Endodermal cell (in vitro differentiated cells): ENCODE results near the gene CHST11. TPM values are rescaled to one million over a fixed set of nuclear protein-coding genes. Genes with fewer than 3 reads are reported as not detected.

Experiments
- DNase-seq: peaks from one replicate; pipeline ENCODE4 v3.0.0-alpha.2; 2017
- H3K27ac ChIP-seq: 2 replicates; pipeline ENCODE4 v1.5.1; 2013; ENCODE audit warnings: mild to moderate bottlenecking, low read depth, low read length, moderate library complexity
- H3K27me3 ChIP-seq: 2 replicates; pipeline ENCODE4 v1.6.1; 2013; ENCODE audit warnings: mild to moderate bottlenecking, low read length, moderate library complexity; ENCODE audit not compliant: insufficient read depth, control insufficient read depth, poor library complexity, severe bottlenecking
- H3K36me3 ChIP-seq: 2 replicates; pipeline ENCODE4 v1.7.0; 2013; ENCODE audit warnings: mild to moderate bottlenecking, low read length, moderate library complexity; ENCODE audit not compliant: control insufficient read depth, insufficient read depth
- H3K4me1 ChIP-seq: one replicate; pipeline ENCODE4 v1.7.0; 2013; ENCODE audit warnings: low read length; ENCODE audit not compliant: control insufficient read depth, insufficient read depth
- H3K4me3 ChIP-seq: 2 replicates; pipeline ENCODE4 v1.5.1; 2013; ENCODE audit warnings: mild to moderate bottlenecking, low read length, moderate library complexity
- H3K9ac ChIP-seq: 2 replicates; pipeline ENCODE4 v1.6.1; 2013; ENCODE audit warnings: mild to moderate bottlenecking, low read length, moderate library complexity; ENCODE audit not compliant: poor library complexity, severe bottlenecking; ENCODE audit errors: extremely low read depth
- H3K9me3 ChIP-seq: 2 replicates; pipeline ENCODE4 v1.6.1; 2013; ENCODE audit warnings: mild to moderate bottlenecking, low read length, moderate library complexity; ENCODE audit not compliant: control insufficient read depth
- H3K27ac Mint-ChIP-seq: 2 replicates; pipeline ENCODE4 v1.8.0; 2020; ENCODE audit warnings: mixed read lengths
- H3K27me3 Mint-ChIP-seq: 2 replicates; pipeline ENCODE4 v1.8.0; 2021; ENCODE audit warnings: mild to moderate bottlenecking, mixed read lengths; ENCODE audit not compliant: insufficient read depth
- H3K36me3 Mint-ChIP-seq: 2 replicates; pipeline ENCODE4 v1.8.0; 2020; ENCODE audit warnings: low read depth, mixed read lengths
- H3K4me1 Mint-ChIP-seq: 2 replicates; pipeline ENCODE4 v1.8.0; 2020; ENCODE audit warnings: mixed read lengths
- H3K4me3 Mint-ChIP-seq: 2 replicates; pipeline ENCODE4 v1.8.0; 2020; ENCODE audit warnings: mild to moderate bottlenecking, moderate library complexity, mixed read lengths
- H3K9me3 Mint-ChIP-seq: 2 replicates; pipeline ENCODE4 v1.8.0; 2020; ENCODE audit warnings: mild to moderate bottlenecking, mixed read lengths
- WGBS, 2 experiments: methylation state at CpG; one replicate each; pipeline versions ENCODE4 v1.1.5 to v1.1.7; 2013; ENCODE audit warnings: missing lambda C conversion rate in 2 of 2, mixed read lengths in 1 of 2; ENCODE audit not compliant: insufficient coverage in 1 of 2, insufficient read length in 1 of 2; 5-methylcytosine and 5-hydroxymethylcytosine counted together
- total RNA-seq, 2 donors: library from RNA; stranded (reverse); fragmentation: NEBNext Ultra II Directional in 1 of 2; extraction: Animal tissue kit (Norgen Biotek cat#: 25700) in 1 of 2; gene quantifications; 2 replicates in 1 of 2; 3 replicates in 1 of 2; pipeline ENCODE4 v1.2.1, GENCODE V29; 2021
- TF ChIP-seq, protein P1 (sequence below): fragments of 200-600 bp; sonication (generic); conservative IDR thresholded peaks from 2 replicates; pipeline ENCODE4 v1.5.0; 2021; ENCODE audit warnings: antibody characterized with exemption, mild to moderate bottlenecking

The CHST11 gene
- total RNA-seq, 2 donors from 2014 or later: 30.7 to 36.2 TPM

DNA sequence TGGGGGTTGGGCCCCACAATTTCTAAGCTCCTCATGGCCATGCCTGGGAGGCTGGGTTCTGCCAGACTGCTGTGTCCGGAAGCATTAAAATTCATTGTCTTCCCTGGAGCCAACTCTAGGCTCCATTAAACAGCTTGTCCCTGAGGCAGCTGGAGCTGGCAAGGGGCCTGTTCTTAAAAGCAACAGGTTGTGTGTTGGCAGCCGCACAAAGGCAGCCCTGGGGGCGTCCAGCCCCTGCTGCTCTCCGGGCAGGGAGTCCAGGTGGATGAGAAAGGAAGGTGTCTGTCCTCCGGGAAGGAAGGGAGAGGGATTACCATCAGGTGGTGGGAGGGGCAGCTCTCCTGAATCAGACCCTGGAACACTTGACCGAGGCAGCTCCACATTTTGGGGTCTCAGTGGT lies 98.9 kb downstream of the CHST11 start:
- no peak overlapping the region for H3K4me3 Mint-ChIP-seq
- Histone ChIP-seq H3K9me3 (peaks cover 17% of the 10 kb centered on the region), H3K36me3 (peaks cover 11% of the 10 kb centered on the region), H3K4me1 (no peaks in the 10 kb centered on the region), H3K4me3 (no peak overlapping the region), H3K27me3 (no peaks in the 10 kb centered on the region), H3K27ac (no peak overlapping the region), H3K9ac (no peak overlapping the region)
- H3K27ac Mint-ChIP-seq: no peak overlapping the region
- H3K9me3 Mint-ChIP-seq: peaks cover 14% of the 10 kb centered on the region
- WGBS, 2 experiments: 88 to 89% methylated on average over 1 to 6 of the region's 6 CpGs
- peaks cover 2% of the 10 kb centered on the region for H3K27me3 Mint-ChIP-seq
- peaks cover 11% of the 10 kb centered on the region for H3K36me3 Mint-ChIP-seq
- H3K4me1 Mint-ChIP-seq: peaks cover 22% of the 10 kb centered on the region
- TF ChIP-seq, protein P1, sequence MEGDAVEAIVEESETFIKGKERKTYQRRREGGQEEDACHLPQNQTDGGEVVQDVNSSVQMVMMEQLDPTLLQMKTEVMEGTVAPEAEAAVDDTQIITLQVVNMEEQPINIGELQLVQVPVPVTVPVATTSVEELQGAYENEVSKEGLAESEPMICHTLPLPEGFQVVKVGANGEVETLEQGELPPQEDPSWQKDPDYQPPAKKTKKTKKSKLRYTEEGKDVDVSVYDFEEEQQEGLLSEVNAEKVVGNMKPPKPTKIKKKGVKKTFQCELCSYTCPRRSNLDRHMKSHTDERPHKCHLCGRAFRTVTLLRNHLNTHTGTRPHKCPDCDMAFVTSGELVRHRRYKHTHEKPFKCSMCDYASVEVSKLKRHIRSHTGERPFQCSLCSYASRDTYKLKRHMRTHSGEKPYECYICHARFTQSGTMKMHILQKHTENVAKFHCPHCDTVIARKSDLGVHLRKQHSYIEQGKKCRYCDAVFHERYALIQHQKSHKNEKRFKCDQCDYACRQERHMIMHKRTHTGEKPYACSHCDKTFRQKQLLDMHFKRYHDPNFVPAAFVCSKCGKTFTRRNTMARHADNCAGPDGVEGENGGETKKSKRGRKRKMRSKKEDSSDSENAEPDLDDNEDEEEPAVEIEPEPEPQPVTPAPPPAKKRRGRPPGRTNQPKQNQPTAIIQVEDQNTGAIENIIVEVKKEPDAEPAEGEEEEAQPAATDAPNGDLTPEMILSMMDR: no peak
- DNase-seq: no peak

DNA sequence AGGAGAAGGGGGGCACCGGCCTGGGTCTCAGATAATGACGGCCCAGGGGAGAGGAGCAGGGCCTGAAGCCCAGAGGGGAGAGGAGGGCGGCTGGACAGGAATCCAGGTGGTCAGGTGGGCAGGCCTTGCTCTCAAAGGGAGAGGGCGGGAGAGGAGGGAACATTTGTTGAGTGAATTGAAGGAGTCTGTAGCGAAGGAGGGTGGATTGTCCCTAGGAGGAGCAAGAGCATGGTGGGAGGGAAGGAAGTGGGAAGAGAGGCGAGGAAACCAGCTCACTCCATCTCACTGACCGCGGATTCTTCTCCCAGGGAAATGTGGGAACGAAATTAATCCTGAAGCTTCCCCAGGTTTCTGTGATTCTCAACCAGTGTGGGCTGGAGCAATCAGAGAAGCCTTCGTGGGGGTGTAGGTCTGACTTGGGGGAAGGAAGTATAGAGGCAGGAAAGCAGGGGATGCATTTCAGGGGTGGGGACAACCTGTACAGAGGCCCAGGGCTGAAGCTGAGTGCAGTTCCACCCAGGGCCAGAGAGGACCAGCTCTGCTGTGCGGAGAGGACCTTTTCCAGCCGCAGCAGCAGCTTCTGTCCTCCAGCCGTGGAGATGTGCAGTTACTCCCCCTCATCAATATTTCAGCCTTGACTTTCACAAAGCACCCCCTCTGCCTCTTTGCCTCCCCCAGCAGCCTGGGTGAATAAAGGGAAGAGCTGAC lies 100.9 kb downstream of the CHST11 start:
- WGBS, 2 experiments: 89% methylated on average over 7 to 13 of the region's 13 CpGs

GRCh38 chr12:104560881-104561280 lies 104.1 kb downstream of the CHST11 start:
- no peaks in the 10 kb centered on the region for H3K4me1 ChIP-seq
- no peaks in the 10 kb centered on the region for H3K27me3 ChIP-seq
- no peak overlapping the region for H3K27ac ChIP-seq
- DNase-seq: no peak
- Mint-ChIP-seq H3K4me1 (peaks cover 10% of the 10 kb centered on the region), H3K27ac (no peak overlapping the region), H3K27me3 (no peaks in the 10 kb centered on the region), H3K4me3 (no peak overlapping the region), H3K36me3 (peaks cover 20% of the 10 kb centered on the region), H3K9me3 (peaks cover 7% of the 10 kb centered on the region)
- peaks cover 14% of the 10 kb centered on the region for H3K9me3 ChIP-seq
- no peak overlapping the region for H3K9ac ChIP-seq
- 91 to 98% methylated on average over 5 of the region's 5 CpGs for WGBS, 2 experiments
- TF ChIP-seq, protein P1: no peak
- H3K36me3 ChIP-seq: peaks cover 20% of the 10 kb centered on the region
- no peak overlapping the region for H3K4me3 ChIP-seq

More for the DNA sequence above, 100.9 kb downstream of the CHST11 start:
- Histone ChIP-seq H3K4me1 (no peaks in the 10 kb centered on the region), H3K9me3 (peaks cover 14% of the 10 kb centered on the region), H3K27me3 (no peaks in the 10 kb centered on the region), H3K27ac (no peak overlapping the region), H3K9ac (no peak overlapping the region), H3K36me3 (peaks cover 11% of the 10 kb centered on the region), H3K4me3 (no peak overlapping the region)
- peaks cover 11% of the 10 kb centered on the region for H3K36me3 Mint-ChIP-seq
- peaks cover 13% of the 10 kb centered on the region for H3K9me3 Mint-ChIP-seq
- H3K27me3 Mint-ChIP-seq: peaks cover 2% of the 10 kb centered on the region
- no peak overlapping the region for H3K4me3 Mint-ChIP-seq
- no peak overlapping the region for H3K27ac Mint-ChIP-seq
- TF ChIP-seq, protein P1: peak; percentile 12
- no peak for DNase-seq
- peaks cover 17% of the 10 kb centered on the region for H3K4me1 Mint-ChIP-seq
